Astrocyte (in vitro differentiated cells and primary cell): ENCODE measurements around the gene ZW10.

Source experiments
- EZH2 ChIP-seq: IDR thresholded peaks from 2 replicates; pipeline ENCODE4 v1.6.1; 2012; ENCODE audit warnings: mild to moderate bottlenecking, low read length, inconsistent platforms; ENCODE audit not compliant: insufficient read depth
- TF ChIP-seq, protein P1 (sequence below): IDR thresholded peaks from 2 replicates; pipeline ENCODE4 v1.5.1; 2011; ENCODE audit warnings: low read depth, mild to moderate bottlenecking, inconsistent platforms, low read length, moderate library complexity; ENCODE audit not compliant: insufficient read depth

DNA sequence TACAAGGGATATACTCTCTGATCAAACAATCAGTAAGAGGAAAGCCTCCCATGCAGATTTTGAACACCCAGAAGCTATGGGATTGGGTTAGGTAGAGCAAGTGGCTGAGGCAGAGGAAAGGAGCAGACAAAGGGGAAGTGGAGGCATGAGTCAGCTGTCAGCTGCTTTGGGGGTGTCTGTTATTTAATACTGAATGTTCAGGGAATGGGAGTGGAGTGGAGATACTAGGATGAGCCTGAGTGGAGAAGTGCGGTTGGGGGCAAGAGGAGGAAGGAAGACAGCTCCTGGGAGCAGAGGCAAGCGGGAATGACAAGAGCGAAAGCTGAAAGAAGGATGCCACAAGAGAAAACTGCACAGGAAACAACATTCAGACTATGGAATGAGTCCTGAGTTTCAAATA is 44.7 kb downstream of the ZW10 start:
- TF ChIP-seq, protein P1, sequence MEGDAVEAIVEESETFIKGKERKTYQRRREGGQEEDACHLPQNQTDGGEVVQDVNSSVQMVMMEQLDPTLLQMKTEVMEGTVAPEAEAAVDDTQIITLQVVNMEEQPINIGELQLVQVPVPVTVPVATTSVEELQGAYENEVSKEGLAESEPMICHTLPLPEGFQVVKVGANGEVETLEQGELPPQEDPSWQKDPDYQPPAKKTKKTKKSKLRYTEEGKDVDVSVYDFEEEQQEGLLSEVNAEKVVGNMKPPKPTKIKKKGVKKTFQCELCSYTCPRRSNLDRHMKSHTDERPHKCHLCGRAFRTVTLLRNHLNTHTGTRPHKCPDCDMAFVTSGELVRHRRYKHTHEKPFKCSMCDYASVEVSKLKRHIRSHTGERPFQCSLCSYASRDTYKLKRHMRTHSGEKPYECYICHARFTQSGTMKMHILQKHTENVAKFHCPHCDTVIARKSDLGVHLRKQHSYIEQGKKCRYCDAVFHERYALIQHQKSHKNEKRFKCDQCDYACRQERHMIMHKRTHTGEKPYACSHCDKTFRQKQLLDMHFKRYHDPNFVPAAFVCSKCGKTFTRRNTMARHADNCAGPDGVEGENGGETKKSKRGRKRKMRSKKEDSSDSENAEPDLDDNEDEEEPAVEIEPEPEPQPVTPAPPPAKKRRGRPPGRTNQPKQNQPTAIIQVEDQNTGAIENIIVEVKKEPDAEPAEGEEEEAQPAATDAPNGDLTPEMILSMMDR = no peak
- no peak for TF ChIP-seq EZH2
